ENCODE data around the gene AQR. TPM values are rescaled to one million over a fixed set of nuclear protein-coding genes. Genes with fewer than 3 reads are reported as not detected.

The AQR gene
- total and polyA plus RNA-seq, 2 of the 8 experiments (the other 6 are each of a cell fraction or from before 2014, with no cell fraction given) = 34.5 to 57.6 TPM

DNA sequence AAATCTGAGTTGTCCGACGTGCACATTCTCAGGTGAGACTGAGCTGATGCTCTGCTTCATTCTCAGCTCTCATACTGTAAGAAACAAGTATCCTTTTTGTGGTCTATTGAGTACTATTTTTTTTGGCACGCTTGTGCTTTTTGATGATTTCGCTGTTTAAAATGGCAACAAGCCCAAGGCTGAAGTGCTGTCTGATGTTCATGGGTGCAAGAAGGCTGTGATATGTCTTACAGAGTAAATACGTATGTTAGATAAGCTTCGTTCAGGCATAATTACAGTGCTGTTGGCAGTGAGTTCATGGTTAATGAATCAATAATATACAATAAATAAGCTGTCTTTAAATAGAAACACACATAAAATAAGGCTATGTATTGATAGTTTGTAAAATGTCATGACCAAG, 27.2 kb downstream of the AQR start:
- Histone ChIP-seq H2BK20ac (ENCODE audit: low read length) (no peak overlapping the region), H3K23me2 (ENCODE audit: low read depth, low read length) (no peaks in the 10 kb centered on the region; the same call in 1 of the 2 replicates), H3K79me1 (ENCODE audit: low read depth, low read length) (no peaks in the 10 kb centered on the region), H4K5ac (ENCODE audit: insufficient read length, low read depth, low read length) (no peak overlapping the region), H2BK12ac (ENCODE audit: low read depth, low read length) (no peak overlapping the region), H2BK15ac (ENCODE audit: low read length) (no peak overlapping the region), H3K56ac (replicated peaks; ENCODE audit: insufficient read length, low read depth, low read length) (no peak overlapping the region), H4K20me1 (replicated peaks in 1 of 2; ENCODE audit: control insufficient read depth in 1 of 2, insufficient read depth in 2 of 2, low read length in 2 of 2) (no peaks in the 10 kb centered on the region), H3K4me3 (ENCODE audit: extremely low read depth in 1 of 4, insufficient read depth in 2 of 4, low read depth in 3 of 4, low read length in 4 of 4) (no peak overlapping the region), H3K27me3 (replicated peaks in 1 of 4; ENCODE audit: control insufficient read depth in 3 of 4, extremely low read depth in 1 of 4, insufficient read depth in 3 of 4, low read length in 3 of 4) (no peaks in the 10 kb centered on the region; a peak in 1 of 7 replicates), H3K14ac (ENCODE audit: insufficient read length) (no peak overlapping the region), H3K9ac (replicated peaks in 1 of 4; ENCODE audit: extremely low read depth in 1 of 4, low read depth in 3 of 4, low read length in 3 of 4) (no peak overlapping the region), H3K27ac (ENCODE audit: low read depth, low read length) (no peak overlapping the region), H2BK5ac (ENCODE audit: low read depth, low read length) (no peak overlapping the region), H3K23ac (ENCODE audit: insufficient read length) (no peak overlapping the region), H3K9me3 (ENCODE audit: insufficient read depth in 2 of 2, low read depth in 1 of 2, low read length in 1 of 2) (no peaks in the 10 kb centered on the region), H4K8ac (ENCODE audit: extremely low read depth, insufficient read depth, low read length) (no peak overlapping the region), H3K79me2 (ENCODE audit: control insufficient read depth in 1 of 2, insufficient read depth in 2 of 2, low read length in 2 of 2) (no peaks in the 10 kb centered on the region), H2BK120ac (replicated peaks; ENCODE audit: low read depth, low read length) (no peak overlapping the region), H3K4ac (replicated peaks; ENCODE audit: insufficient read length, low read depth, low read length) (no peak overlapping the region), H4K91ac (replicated peaks; ENCODE audit: insufficient read length, low read length) (no peak overlapping the region), H2AFZ (ENCODE audit: low read length) (no peak overlapping the region), H3K4me2 (ENCODE audit: insufficient read depth in 1 of 2, low read depth in 2 of 2, low read length in 2 of 2) (no peak overlapping the region), H2AK5ac (ENCODE audit: low read depth, low read length) (no peak overlapping the region), H3K36me3 (ENCODE audit: control insufficient read depth in 2 of 4, insufficient read depth in 4 of 4, low read length in 3 of 4) (peaks cover 6 to 55% (median 23%) of the 10 kb centered on the region in 4 experiments), H3K4me1 (replicated peaks in 1 of 4; ENCODE audit: control insufficient read depth in 3 of 4, insufficient read depth in 4 of 4, low read length in 3 of 4) (no peaks in the 10 kb centered on the region), H3K18ac (ENCODE audit: extremely low read depth, low read length) (no peak overlapping the region)
- CTCF ChIA-PET (ENCODE audit: partially characterized antibody) = interaction anchor here (0.6 to 1.7 kb wide), 4 partner anchors 22 to 1175 kb away, joined by 3 to 6 read pairs (median 4); partner anchors contain the start of gene AQR
- DNase-seq (ENCODE audit: low read depth in 1 of 2, low spot score in 2 of 2) (no peak), FAIRE-seq (no peak)
- POLR2A ChIA-PET (ENCODE audit: partially characterized antibody) = interaction anchor here (0.6 to 1.0 kb wide), 2 partner anchors 12 to 436 kb away, joined by 4 read pairs; no protein-coding TSS in a partner anchor
- WGBS, 2 experiments (ENCODE audit: extremely low coverage in 1 of 2, insufficient coverage in 1 of 2, insufficient read length in 1 of 2, insufficient replicate concordance in 2 of 2, low coverage in 1 of 2, low lambda C conversion rate in 2 of 2, missing lambda C conversion rate in 1 of 2) = 91% methylated on average over 6 of the region's 6 CpGs; no CpG with 5 or more reads in 1 of the 2 experiments
- no peak for TF ChIP-seq TAF7 (optimal IDR thresholded peaks at IDR 0.05; ENCODE audit: borderline replicate concordance, low read depth, low read length)
